ENCODE results near the gene PROCR.

DNA sequence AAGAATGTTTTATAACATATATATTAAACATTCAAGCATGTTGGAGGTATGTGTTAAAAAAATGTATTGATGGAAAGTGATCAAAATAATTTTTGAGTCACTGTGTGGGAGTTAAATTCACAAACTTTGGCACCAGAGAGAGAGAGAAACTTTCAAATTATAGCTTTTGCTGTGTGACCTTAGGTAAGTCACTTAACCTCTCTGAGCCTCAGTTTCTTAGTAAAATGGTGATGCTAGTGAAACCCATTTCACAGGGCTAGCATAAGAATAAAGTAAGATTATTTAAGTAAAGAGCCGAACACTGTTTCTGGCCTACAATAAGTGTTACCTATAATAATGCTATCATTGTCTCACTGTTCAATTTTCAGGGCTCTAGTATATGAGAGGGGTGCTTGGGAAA is 4.1 kb upstream of the PROCR start:
- TF ChIP-seq, protein P1, sequence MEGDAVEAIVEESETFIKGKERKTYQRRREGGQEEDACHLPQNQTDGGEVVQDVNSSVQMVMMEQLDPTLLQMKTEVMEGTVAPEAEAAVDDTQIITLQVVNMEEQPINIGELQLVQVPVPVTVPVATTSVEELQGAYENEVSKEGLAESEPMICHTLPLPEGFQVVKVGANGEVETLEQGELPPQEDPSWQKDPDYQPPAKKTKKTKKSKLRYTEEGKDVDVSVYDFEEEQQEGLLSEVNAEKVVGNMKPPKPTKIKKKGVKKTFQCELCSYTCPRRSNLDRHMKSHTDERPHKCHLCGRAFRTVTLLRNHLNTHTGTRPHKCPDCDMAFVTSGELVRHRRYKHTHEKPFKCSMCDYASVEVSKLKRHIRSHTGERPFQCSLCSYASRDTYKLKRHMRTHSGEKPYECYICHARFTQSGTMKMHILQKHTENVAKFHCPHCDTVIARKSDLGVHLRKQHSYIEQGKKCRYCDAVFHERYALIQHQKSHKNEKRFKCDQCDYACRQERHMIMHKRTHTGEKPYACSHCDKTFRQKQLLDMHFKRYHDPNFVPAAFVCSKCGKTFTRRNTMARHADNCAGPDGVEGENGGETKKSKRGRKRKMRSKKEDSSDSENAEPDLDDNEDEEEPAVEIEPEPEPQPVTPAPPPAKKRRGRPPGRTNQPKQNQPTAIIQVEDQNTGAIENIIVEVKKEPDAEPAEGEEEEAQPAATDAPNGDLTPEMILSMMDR (IDR thresholded peaks at IDR 0.05; ENCODE audit: poor library complexity, severe bottlenecking): no peak
- TF ChIP-seq POLR2AphosphoS5 (IDR thresholded peaks at IDR 0.05): no peak
- no peak for TF ChIP-seq TAF1 (IDR thresholded peaks at IDR 0.05; ENCODE audit: low read depth)
- TF ChIP-seq EP300 (conservative IDR thresholded peaks at IDR 0.05; ENCODE audit: poor library complexity, severe bottlenecking): no peak
- TF ChIP-seq EZH2 (IDR thresholded peaks at IDR 0.05; ENCODE audit: borderline replicate concordance, insufficient read depth, low read length, poor library complexity, severe bottlenecking): no peak
- TF ChIP-seq SMC3 (conservative IDR thresholded peaks at IDR 0.05; ENCODE audit: poor library complexity): no peak
- TF ChIP-seq, protein P2, sequence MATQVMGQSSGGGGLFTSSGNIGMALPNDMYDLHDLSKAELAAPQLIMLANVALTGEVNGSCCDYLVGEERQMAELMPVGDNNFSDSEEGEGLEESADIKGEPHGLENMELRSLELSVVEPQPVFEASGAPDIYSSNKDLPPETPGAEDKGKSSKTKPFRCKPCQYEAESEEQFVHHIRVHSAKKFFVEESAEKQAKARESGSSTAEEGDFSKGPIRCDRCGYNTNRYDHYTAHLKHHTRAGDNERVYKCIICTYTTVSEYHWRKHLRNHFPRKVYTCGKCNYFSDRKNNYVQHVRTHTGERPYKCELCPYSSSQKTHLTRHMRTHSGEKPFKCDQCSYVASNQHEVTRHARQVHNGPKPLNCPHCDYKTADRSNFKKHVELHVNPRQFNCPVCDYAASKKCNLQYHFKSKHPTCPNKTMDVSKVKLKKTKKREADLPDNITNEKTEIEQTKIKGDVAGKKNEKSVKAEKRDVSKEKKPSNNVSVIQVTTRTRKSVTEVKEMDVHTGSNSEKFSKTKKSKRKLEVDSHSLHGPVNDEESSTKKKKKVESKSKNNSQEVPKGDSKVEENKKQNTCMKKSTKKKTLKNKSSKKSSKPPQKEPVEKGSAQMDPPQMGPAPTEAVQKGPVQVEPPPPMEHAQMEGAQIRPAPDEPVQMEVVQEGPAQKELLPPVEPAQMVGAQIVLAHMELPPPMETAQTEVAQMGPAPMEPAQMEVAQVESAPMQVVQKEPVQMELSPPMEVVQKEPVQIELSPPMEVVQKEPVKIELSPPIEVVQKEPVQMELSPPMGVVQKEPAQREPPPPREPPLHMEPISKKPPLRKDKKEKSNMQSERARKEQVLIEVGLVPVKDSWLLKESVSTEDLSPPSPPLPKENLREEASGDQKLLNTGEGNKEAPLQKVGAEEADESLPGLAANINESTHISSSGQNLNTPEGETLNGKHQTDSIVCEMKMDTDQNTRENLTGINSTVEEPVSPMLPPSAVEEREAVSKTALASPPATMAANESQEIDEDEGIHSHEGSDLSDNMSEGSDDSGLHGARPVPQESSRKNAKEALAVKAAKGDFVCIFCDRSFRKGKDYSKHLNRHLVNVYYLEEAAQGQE (IDR thresholded peaks at IDR 0.05; ENCODE audit: borderline replicate concordance): no peak
- TF ChIP-seq RAD21 (conservative IDR thresholded peaks at IDR 0.05): no peak

All from neural cell (in vitro differentiated cells).